Measurements from ENCODE around the gene OR2G3. TPM values are rescaled to one million over a fixed set of nuclear protein-coding genes. Genes with fewer than 3 reads are reported as not detected.

The OR2G3 gene
- total and polyA plus RNA-seq, 9 of the 15 experiments (the other 6 are each of a cell fraction or from before 2014, with no cell fraction given) = not detected

DNA sequence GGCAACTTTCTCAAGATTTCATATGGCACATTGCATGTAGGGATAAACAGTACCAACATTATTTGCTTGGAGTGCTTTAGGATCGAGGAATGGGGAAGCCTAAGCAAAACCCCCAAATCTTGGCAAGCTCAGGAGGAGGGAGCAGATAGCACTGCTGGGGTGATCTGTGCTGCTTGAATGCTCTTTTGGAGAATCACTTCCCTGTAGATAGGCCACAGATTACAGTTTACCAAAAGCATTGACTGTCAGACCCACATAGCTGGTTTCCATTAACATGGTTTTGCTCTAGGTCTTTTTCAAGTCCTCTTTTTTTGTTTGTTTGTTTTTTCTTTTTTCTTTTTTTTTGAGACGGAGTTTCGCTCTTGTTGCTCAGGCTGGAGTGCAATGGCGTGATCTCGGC lies 37.4 kb downstream of the OR2G3 start:
- CTCF ChIA-PET (ENCODE audit: low intra/inter-chr PET ratio) = no interaction called here
- Histone ChIP-seq H3K9ac (ENCODE audit: insufficient read depth in 1 of 2, low read depth in 2 of 2, low read length in 2 of 2) (no peak overlapping the region), H3K9me3 (replicated peaks; ENCODE audit: control insufficient read depth, insufficient read depth, low read depth, low read length) (no peaks in the 10 kb centered on the region), H3K36me3 (ENCODE audit: control insufficient read depth, insufficient read depth, low read length) (no peaks in the 10 kb centered on the region), H3K4me2 (ENCODE audit: insufficient read depth, low read length) (no peak overlapping the region), H2AFZ (ENCODE audit: low read depth, low read length) (no peak overlapping the region), H3K4me3 (no peak overlapping the region), H3K9me1 (ENCODE audit: control insufficient read depth, insufficient read depth, low read length) (no peaks in the 10 kb centered on the region), H3K27me3 (ENCODE audit: control insufficient read depth in 2 of 2, insufficient read depth in 2 of 2, low read length in 2 of 2) (no peaks in the 10 kb centered on the region), H3K27ac (ENCODE audit: extremely low read depth, low read depth, low read length) (no peak overlapping the region), H3K79me2 (ENCODE audit: control insufficient read depth, insufficient read depth, low read length) (no peaks in the 10 kb centered on the region), H3K4me1 (replicated peaks in 1 of 2; ENCODE audit: control insufficient read depth in 2 of 2, insufficient read depth in 2 of 2, low read length in 2 of 2) (peaks cover 0 to 7% of the 10 kb centered on the region in 2 experiments; a peak in 1 of 5 replicates), H4K20me1 (replicated peaks; ENCODE audit: control insufficient read depth, insufficient read depth, low read length) (no peaks in the 10 kb centered on the region)
- DNase-seq (ENCODE audit: extremely low read depth in 1 of 4, low spot score in 3 of 4) = no peak
- no TSS peak for BruUV-seq (replicated peaks)
- in situ Hi-C loops (cut with MboI) (no loop called here), intact Hi-C loops (cut with micrococcal nuclease) (no loop called here)
- ATAC-seq = no peak
- FAIRE-seq = no peak
- WGBS (ENCODE audit: insufficient coverage, low coverage, missing lambda C conversion rate) = 0% methylated on average over 1 of the region's 5 CpGs
- POLR2A ChIA-PET = no interaction called here
- TF ChIP-seq, protein P1, sequence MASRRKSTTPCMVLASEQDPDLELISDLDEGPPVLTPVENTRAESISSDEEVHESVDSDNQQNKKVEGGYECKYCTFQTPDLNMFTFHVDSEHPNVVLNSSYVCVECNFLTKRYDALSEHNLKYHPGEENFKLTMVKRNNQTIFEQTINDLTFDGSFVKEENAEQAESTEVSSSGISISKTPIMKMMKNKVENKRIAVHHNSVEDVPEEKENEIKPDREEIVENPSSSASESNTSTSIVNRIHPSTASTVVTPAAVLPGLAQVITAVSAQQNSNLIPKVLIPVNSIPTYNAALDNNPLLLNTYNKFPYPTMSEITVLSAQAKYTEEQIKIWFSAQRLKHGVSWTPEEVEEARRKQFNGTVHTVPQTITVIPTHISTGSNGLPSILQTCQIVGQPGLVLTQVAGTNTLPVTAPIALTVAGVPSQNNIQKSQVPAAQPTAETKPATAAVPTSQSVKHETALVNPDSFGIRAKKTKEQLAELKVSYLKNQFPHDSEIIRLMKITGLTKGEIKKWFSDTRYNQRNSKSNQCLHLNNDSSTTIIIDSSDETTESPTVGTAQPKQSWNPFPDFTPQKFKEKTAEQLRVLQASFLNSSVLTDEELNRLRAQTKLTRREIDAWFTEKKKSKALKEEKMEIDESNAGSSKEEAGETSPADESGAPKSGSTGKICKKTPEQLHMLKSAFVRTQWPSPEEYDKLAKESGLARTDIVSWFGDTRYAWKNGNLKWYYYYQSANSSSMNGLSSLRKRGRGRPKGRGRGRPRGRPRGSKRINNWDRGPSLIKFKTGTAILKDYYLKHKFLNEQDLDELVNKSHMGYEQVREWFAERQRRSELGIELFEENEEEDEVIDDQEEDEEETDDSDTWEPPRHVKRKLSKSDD (conservative IDR thresholded peaks at IDR 0.05; ENCODE audit: low read length) = no peak
- TF ChIP-seq ZNF785 (CRISPR knock-in tag; IDR thresholded peaks at IDR 0.05) = no peak
- TF ChIP-seq, protein P2, sequence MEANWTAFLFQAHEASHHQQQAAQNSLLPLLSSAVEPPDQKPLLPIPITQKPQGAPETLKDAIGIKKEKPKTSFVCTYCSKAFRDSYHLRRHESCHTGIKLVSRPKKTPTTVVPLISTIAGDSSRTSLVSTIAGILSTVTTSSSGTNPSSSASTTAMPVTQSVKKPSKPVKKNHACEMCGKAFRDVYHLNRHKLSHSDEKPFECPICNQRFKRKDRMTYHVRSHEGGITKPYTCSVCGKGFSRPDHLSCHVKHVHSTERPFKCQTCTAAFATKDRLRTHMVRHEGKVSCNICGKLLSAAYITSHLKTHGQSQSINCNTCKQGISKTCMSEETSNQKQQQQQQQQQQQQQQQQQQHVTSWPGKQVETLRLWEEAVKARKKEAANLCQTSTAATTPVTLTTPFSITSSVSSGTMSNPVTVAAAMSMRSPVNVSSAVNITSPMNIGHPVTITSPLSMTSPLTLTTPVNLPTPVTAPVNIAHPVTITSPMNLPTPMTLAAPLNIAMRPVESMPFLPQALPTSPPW (CRISPR knock-in tag; IDR thresholded peaks at IDR 0.05) = no peak
- no peak for TF ChIP-seq CREB3 (tag; conservative IDR thresholded peaks at IDR 0.05; ENCODE audit: low read depth)
- TF ChIP-seq, protein P3, sequence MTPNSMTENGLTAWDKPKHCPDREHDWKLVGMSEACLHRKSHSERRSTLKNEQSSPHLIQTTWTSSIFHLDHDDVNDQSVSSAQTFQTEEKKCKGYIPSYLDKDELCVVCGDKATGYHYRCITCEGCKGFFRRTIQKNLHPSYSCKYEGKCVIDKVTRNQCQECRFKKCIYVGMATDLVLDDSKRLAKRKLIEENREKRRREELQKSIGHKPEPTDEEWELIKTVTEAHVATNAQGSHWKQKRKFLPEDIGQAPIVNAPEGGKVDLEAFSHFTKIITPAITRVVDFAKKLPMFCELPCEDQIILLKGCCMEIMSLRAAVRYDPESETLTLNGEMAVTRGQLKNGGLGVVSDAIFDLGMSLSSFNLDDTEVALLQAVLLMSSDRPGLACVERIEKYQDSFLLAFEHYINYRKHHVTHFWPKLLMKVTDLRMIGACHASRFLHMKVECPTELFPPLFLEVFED (CRISPR knock-in tag; conservative IDR thresholded peaks at IDR 0.05) = no peak
- TF ChIP-seq MAFK (IDR thresholded peaks at IDR 0.05; ENCODE audit: low read length) = no peak
- TF ChIP-seq ZNF407 (IDR thresholded peaks at IDR 0.05; ENCODE audit: low read depth) = no peak
